Measurements from ENCODE around the gene CPEB3. TPM values are rescaled to one million over a fixed set of nuclear protein-coding genes. Genes with fewer than 3 reads are reported as not detected.

CPEB3 gene
- total RNA-seq, 2 experiments from 2014 or later: 0.66 to 3.2 TPM

DNA sequence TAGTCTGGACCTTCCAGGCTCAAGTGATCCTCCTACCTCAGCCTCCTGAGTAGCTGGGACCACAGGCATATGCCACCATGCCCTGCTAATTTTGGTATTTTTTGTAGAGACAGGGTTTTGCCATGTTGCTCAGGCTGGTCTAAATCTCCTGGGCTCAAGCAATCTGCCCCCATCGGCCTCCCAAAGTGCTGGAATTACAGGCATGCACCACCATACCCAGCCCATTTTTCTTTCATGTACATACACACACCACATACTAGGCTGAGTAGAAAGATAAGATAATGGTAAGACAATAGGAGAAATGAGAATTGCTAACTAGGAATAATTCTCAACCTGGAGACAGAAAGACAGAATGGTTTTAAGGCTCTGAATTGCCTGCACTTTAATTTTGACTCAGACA is 83.8 kb downstream of the CPEB3 start:
- no peak overlapping the region for H2AFZ ChIP-seq (ENCODE audit: low read length)
- H3K27ac ChIP-seq (ENCODE audit: low read depth, low read length, poor library complexity, severe bottlenecking): no peak overlapping the region
- ChIA-PET CTCF (ENCODE audit: unreplicated experiment) (no interaction called here), POLR2A (no interaction called here)
- no peak for DNase-seq (ENCODE audit: low spot score)
- no TSS peak for BruUV-seq (replicated peaks)
- H3K4me3 ChIP-seq (ENCODE audit: low read depth, low read length, poor library complexity, severe bottlenecking): no peak overlapping the region
- no peaks in the 10 kb centered on the region for H3K4me1 ChIP-seq (ENCODE audit: insufficient read depth, low read length, poor library complexity, severe bottlenecking)
- intact Hi-C loops (cut with micrococcal nuclease; ENCODE audit: unreplicated experiment): no loop called here
- H3K9me2 ChIP-seq (ENCODE audit: insufficient read depth, low read length): no peaks in the 10 kb centered on the region
- H3K4me2 ChIP-seq (ENCODE audit: low read length): no peak overlapping the region
- no peaks in the 10 kb centered on the region for H3K36me3 ChIP-seq (ENCODE audit: insufficient read depth, low read length)
- TF ChIP-seq EZH2phosphoT487 (IDR thresholded peaks at IDR 0.05; ENCODE audit: borderline replicate concordance, low read depth, low read length): no peak
- TF ChIP-seq, protein P1, sequence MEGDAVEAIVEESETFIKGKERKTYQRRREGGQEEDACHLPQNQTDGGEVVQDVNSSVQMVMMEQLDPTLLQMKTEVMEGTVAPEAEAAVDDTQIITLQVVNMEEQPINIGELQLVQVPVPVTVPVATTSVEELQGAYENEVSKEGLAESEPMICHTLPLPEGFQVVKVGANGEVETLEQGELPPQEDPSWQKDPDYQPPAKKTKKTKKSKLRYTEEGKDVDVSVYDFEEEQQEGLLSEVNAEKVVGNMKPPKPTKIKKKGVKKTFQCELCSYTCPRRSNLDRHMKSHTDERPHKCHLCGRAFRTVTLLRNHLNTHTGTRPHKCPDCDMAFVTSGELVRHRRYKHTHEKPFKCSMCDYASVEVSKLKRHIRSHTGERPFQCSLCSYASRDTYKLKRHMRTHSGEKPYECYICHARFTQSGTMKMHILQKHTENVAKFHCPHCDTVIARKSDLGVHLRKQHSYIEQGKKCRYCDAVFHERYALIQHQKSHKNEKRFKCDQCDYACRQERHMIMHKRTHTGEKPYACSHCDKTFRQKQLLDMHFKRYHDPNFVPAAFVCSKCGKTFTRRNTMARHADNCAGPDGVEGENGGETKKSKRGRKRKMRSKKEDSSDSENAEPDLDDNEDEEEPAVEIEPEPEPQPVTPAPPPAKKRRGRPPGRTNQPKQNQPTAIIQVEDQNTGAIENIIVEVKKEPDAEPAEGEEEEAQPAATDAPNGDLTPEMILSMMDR (conservative IDR thresholded peaks at IDR 0.05; ENCODE audit: low read length): no peak
- H3K9me3 ChIP-seq (ENCODE audit: low read length): no peaks in the 10 kb centered on the region; the same call in 1 of the 2 replicates
- H4K20me1 ChIP-seq (ENCODE audit: insufficient read depth, low read length): no peaks in the 10 kb centered on the region
- H3K79me2 ChIP-seq (ENCODE audit: insufficient read depth, low read depth, low read length): no peaks in the 10 kb centered on the region

DNA sequence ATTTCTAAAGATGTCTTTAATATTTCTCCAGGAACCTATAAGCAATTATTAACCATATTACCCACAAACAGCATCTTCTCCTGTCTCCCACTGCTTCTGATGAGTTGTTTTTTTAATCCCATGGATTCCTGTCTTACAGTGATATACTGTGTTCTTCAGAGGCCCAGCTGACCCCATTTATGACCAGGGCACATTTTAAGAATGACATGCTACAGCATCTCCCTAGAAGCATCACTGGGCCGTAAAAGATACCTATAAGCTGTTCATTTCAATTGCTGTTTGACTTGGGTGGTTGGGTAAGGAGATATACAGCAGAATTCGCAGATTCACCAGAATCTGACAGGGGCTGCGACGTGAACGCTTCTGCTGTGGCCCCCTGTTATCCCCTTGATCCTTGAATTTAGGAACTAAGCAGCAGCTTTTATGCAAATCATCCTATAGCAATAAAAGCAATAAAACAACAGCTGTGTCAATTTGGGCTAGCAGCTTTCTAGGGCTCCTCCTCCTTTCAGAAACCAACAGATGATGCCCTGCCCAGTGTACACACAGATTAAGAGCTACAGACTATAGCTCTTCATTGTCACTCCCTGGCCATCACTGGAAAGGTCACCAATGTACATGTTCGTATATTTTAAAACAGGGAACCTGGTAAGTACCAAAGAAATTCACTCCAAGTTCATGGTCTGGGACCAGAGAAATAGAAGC is 86.8 kb downstream of the CPEB3 start:
- no peaks in the 10 kb centered on the region; the same call in 1 of the 2 replicates for H3K9me3 ChIP-seq (ENCODE audit: low read length)
- H3K9me2 ChIP-seq (ENCODE audit: insufficient read depth, low read length): no peaks in the 10 kb centered on the region
- no peak overlapping the region for H2AFZ ChIP-seq (ENCODE audit: low read length)
- BruUV-seq (replicated peaks): no TSS peak
- no peak for DNase-seq (ENCODE audit: low spot score)
- no peaks in the 10 kb centered on the region for H3K36me3 ChIP-seq (ENCODE audit: insufficient read depth, low read length)
- no peak overlapping the region for H3K27ac ChIP-seq (ENCODE audit: low read depth, low read length, poor library complexity, severe bottlenecking)
- no peak overlapping the region for H3K4me2 ChIP-seq (ENCODE audit: low read length)
- H3K4me1 ChIP-seq (ENCODE audit: insufficient read depth, low read length, poor library complexity, severe bottlenecking): no peaks in the 10 kb centered on the region
- H4K20me1 ChIP-seq (ENCODE audit: insufficient read depth, low read length): no peaks in the 10 kb centered on the region
- ChIA-PET POLR2A (interaction anchor here (0.7 to 0.9 kb wide), 3 partner anchors 87 to 1124 kb away, joined by 3 to 5 read pairs (median 3); partner anchors contain the start of genes CPEB3 and MARCHF5), CTCF (ENCODE audit: unreplicated experiment) (no interaction called here)
- intact Hi-C loops (cut with micrococcal nuclease; ENCODE audit: unreplicated experiment): no loop called here
- no peak overlapping the region for H3K4me3 ChIP-seq (ENCODE audit: low read depth, low read length, poor library complexity, severe bottlenecking)
- H3K79me2 ChIP-seq (ENCODE audit: insufficient read depth, low read depth, low read length): no peaks in the 10 kb centered on the region
- TF ChIP-seq, protein P1 (conservative IDR thresholded peaks at IDR 0.05; ENCODE audit: low read length): no peak
- TF ChIP-seq EZH2phosphoT487 (IDR thresholded peaks at IDR 0.05; ENCODE audit: borderline replicate concordance, low read depth, low read length): no peak

DNA sequence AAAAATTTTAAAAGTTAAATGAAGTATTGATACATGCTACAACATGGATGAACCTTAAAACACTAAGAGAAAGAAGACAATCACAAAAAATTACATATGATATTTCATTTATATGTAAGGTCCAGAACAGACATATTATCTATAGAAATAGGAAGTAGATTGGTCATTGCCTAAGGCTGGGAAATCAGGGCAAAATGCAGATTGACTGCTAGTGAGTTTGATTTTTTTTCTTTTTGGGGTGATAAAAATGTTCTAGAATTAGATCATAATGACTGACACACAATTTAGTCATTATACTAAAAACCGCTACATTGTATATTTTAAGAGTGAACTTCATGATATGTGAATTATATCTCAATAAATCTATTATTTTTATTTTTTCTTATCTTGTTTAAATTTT is 88.3 kb downstream of the CPEB3 start:
- no peak overlapping the region for H3K27ac ChIP-seq (ENCODE audit: low read depth, low read length, poor library complexity, severe bottlenecking)
- no peak for TF ChIP-seq EZH2phosphoT487 (IDR thresholded peaks at IDR 0.05; ENCODE audit: borderline replicate concordance, low read depth, low read length)
- TF ChIP-seq, protein P1 (conservative IDR thresholded peaks at IDR 0.05; ENCODE audit: low read length): no peak
- no peak for DNase-seq (ENCODE audit: low spot score)
- no peak overlapping the region for H2AFZ ChIP-seq (ENCODE audit: low read length)
- no peaks in the 10 kb centered on the region for H3K36me3 ChIP-seq (ENCODE audit: insufficient read depth, low read length)
- no TSS peak for BruUV-seq (replicated peaks)
- H3K4me3 ChIP-seq (ENCODE audit: low read depth, low read length, poor library complexity, severe bottlenecking): no peak overlapping the region
- no peaks in the 10 kb centered on the region for H4K20me1 ChIP-seq (ENCODE audit: insufficient read depth, low read length)
- H3K9me3 ChIP-seq (ENCODE audit: low read length): no peaks in the 10 kb centered on the region; the same call in 1 of the 2 replicates
- ChIA-PET CTCF (ENCODE audit: unreplicated experiment) (no interaction called here), POLR2A (interaction anchor here (0.6 kb wide), 2 partner anchors 162 to 1220 kb away, joined by 3 to 5 read pairs; no protein-coding TSS in a partner anchor)
- no peaks in the 10 kb centered on the region for H3K79me2 ChIP-seq (ENCODE audit: insufficient read depth, low read depth, low read length)
- no peak overlapping the region for H3K4me2 ChIP-seq (ENCODE audit: low read length)
- no peaks in the 10 kb centered on the region for H3K9me2 ChIP-seq (ENCODE audit: insufficient read depth, low read length)
- intact Hi-C loops (cut with micrococcal nuclease; ENCODE audit: unreplicated experiment): no loop called here
- H3K4me1 ChIP-seq (ENCODE audit: insufficient read depth, low read length, poor library complexity, severe bottlenecking): no peaks in the 10 kb centered on the region
